CD14-positive monocyte (primary cell): ENCODE data around the gene SCIN. TPM values are rescaled to one million over a fixed set of nuclear protein-coding genes. Genes with fewer than 3 reads are reported as not detected.
"Not testable (repeated sequence)": the region's sequence is repeated elsewhere in the genome, so short reads cannot be mapped to it uniquely, and the experiment has no call there.

Experiments
- DNase-seq, 3 donors: peaks; one replicate each; pipeline ENCODE4 v3.0.0-alpha.2; 2011 to 2022
- H2AFZ ChIP-seq: 2 replicates; pipeline ENCODE4 v1.6.0; 2012; ENCODE audit warnings: mild to moderate bottlenecking, low read depth, low read length, inconsistent platforms; ENCODE audit not compliant: insufficient read depth, poor library complexity, severe bottlenecking
- H3K27ac ChIP-seq, 2 donors: 1 replicate in 1 of 2; 2 replicates in 1 of 2; pipeline ENCODE4 v1.5.1; 2012 to 2013; ENCODE audit warnings: low read length in 2 of 2, control low read depth in 1 of 2, inconsistent platforms in 1 of 2, low read depth in 1 of 2, mild to moderate bottlenecking in 1 of 2
- H3K27me3 ChIP-seq, 2 donors: one replicate each; pipeline versions ENCODE4 v1.6.0 to v1.6.1; 2011 to 2013; ENCODE audit warnings: low read length in 2 of 2; ENCODE audit not compliant: control insufficient read depth in 2 of 2, insufficient read depth in 2 of 2
- H3K36me3 ChIP-seq, 2 donors: replicated peaks in 1 of 2; 1 replicate in 1 of 2; 2 replicates in 1 of 2; pipeline versions ENCODE4 v1.5.1 to v1.6.1; 2012 to 2013; ENCODE audit warnings: low read length in 2 of 2, control low read depth in 1 of 2, inconsistent platforms in 1 of 2, mild to moderate bottlenecking in 1 of 2; ENCODE audit not compliant: insufficient read depth in 2 of 2, control insufficient read depth in 1 of 2
- H3K4me1 ChIP-seq, 2 donors: 1 replicate in 1 of 2; 2 replicates in 1 of 2; pipeline versions ENCODE4 v1.5.1 to v1.6.1; 2012 to 2013; ENCODE audit warnings: low read length in 2 of 2, control low read depth in 1 of 2, inconsistent platforms in 1 of 2, mild to moderate bottlenecking in 1 of 2, moderate library complexity in 1 of 2; ENCODE audit not compliant: insufficient read depth in 2 of 2, control insufficient read depth in 1 of 2
- H3K4me2 ChIP-seq: replicated peaks from 2 replicates; pipeline ENCODE3; 2012; ENCODE audit warnings: low read length, moderate library complexity, mild to moderate bottlenecking; ENCODE audit not compliant: poor library complexity, severe bottlenecking; ENCODE audit errors: extremely low read depth
- H3K4me3 ChIP-seq, 3 experiments: fragments of 200-600 bp in 1 of 3; sonication (generic) in 1 of 3; replicated peaks in 1 of 3; 1 replicate in 2 of 3; 2 replicates in 1 of 3; pipeline ENCODE4 v1.5.1; 2011 to 2013; ENCODE audit warnings: low read length in 3 of 3, mild to moderate bottlenecking in 3 of 3, control low read depth in 2 of 3, low read depth in 2 of 3, inconsistent platforms in 1 of 3, moderate library complexity in 1 of 3
- H3K79me2 ChIP-seq: 2 replicates; pipeline ENCODE4 v1.6.0; 2012; ENCODE audit warnings: mild to moderate bottlenecking, control low read depth, inconsistent platforms, low read length, moderate library complexity; ENCODE audit not compliant: insufficient read depth
- H3K9ac ChIP-seq: 2 replicates; pipeline ENCODE4 v1.6.0; 2017; ENCODE audit warnings: low read length, mild to moderate bottlenecking; ENCODE audit not compliant: insufficient read depth, poor library complexity, severe bottlenecking
- H3K9me3 ChIP-seq, 2 donors: replicated peaks in 1 of 2; 1 replicate in 1 of 2; 2 replicates in 1 of 2; pipeline versions ENCODE4 v1.5.1 to v1.6.1; 2012 to 2013; ENCODE audit warnings: low read length in 2 of 2, control low read depth in 1 of 2; ENCODE audit not compliant: control insufficient read depth in 1 of 2, insufficient read depth in 1 of 2
- H4K20me1 ChIP-seq: 2 replicates; pipeline ENCODE4 v1.6.0; 2012; ENCODE audit warnings: mild to moderate bottlenecking, low read length, control low read depth, moderate library complexity; ENCODE audit not compliant: insufficient read depth
- H3K27ac Mint-ChIP-seq, 7 donors: one replicate each; pipeline ENCODE4 v1.8.0; 2020; ENCODE audit warnings: mild to moderate bottlenecking in 7 of 7, mixed read lengths in 7 of 7, moderate library complexity in 6 of 7, inconsistent platforms in 2 of 7
- H3K27me3 Mint-ChIP-seq, 3 donors: one replicate each; pipeline ENCODE4 v1.8.0; 2021 to 2022; ENCODE audit warnings: low read depth in 3 of 3, mild to moderate bottlenecking in 3 of 3, mixed read lengths in 3 of 3, moderate library complexity in 3 of 3, inconsistent platforms in 1 of 3
- H3K36me3 Mint-ChIP-seq, 2 donors: one replicate each; pipeline ENCODE4 v1.8.0; 2020; ENCODE audit warnings: mixed read lengths in 2 of 2, inconsistent platforms in 1 of 2, mild to moderate bottlenecking in 1 of 2
- H3K4me1 Mint-ChIP-seq: one replicate; pipeline ENCODE4 v1.8.0; 2020; ENCODE audit warnings: mild to moderate bottlenecking, mixed read lengths
- H3K4me3 Mint-ChIP-seq, 2 donors: one replicate each; pipeline ENCODE4 v1.8.0; 2020; ENCODE audit warnings: mild to moderate bottlenecking in 2 of 2, mixed read lengths in 2 of 2, moderate library complexity in 1 of 2
- H3K9me3 Mint-ChIP-seq, 7 donors: one replicate each; pipeline ENCODE4 v1.8.0; 2020 to 2022; ENCODE audit warnings: mixed read lengths in 7 of 7, mild to moderate bottlenecking in 6 of 7, moderate library complexity in 6 of 7, inconsistent platforms in 2 of 7
- CTCF ChIP-seq: fragments of 200-600 bp; IDR thresholded peaks from one replicate; pipeline ENCODE4 v1.8.0; 2022; ENCODE audit warnings: antibody characterized with exemption, mild to moderate bottlenecking
- WGBS: methylation state at CpG from one replicate; pipeline ENCODE4 v1.1.5; 2013; ENCODE audit warnings: missing lambda C conversion rate; ENCODE audit not compliant: insufficient coverage; 5-methylcytosine and 5-hydroxymethylcytosine counted together
- intact Hi-C, 2 donors: fragments of 100-400 bp; cut with micrococcal nuclease; formaldehyde crosslinking; loops; one replicate each; pipeline versions ENCODE4 v1.15.0 to v1.15.1; 2023
- polyA plus RNA-seq, 3 donors: library from polyadenylated mRNA; depleted of rRNA in 1 of 3; unstranded in 2 of 3; stranded (reverse) in 1 of 3; fragments of 300-500 nt in 2 of 3; fragments of >200 nt in 1 of 3; fragmentation: Illumina TruSeq in 2 of 3; gene quantifications; 1 replicate in 2 of 3; 2 replicates in 1 of 3; pipeline ENCODE4 v1.2.3, GENCODE V29; 2012 to 2021

The SCIN gene
- polyA plus RNA-seq, 3 donors, result 0.08 TPM; not detected in 2

- Histone ChIP-seq H3K36me3 (no peaks in the 10 kb centered on the region), H3K4me1 (peaks cover 4 to 18% of the 10 kb centered on the region in 2 donors), H2AFZ (peak overlapping the region; percentile 73), H3K27me3 (no peaks in the 10 kb centered on the region), H4K20me1 (no peaks in the 10 kb centered on the region), H3K4me2 (peak overlapping the region; percentile 29), H3K9me3 (no peaks in the 10 kb centered on the region), H3K9ac (no peak overlapping the region), H3K4me3 (no peak overlapping the region), H3K79me2 (no peaks in the 10 kb centered on the region), H3K27ac (peak overlapping the region in 1 of 2 donors; percentile 72)
- H3K27me3 Mint-ChIP-seq, result no peaks in the 10 kb centered on the region
- peak; percentile 72 to 84 (median 80) for DNase-seq
- no peak overlapping the region for H3K27ac Mint-ChIP-seq
- H3K36me3 Mint-ChIP-seq, result no peaks in the 10 kb centered on the region
- intact Hi-C loops, result loop anchor here in 1 of 2 donors (10.0 kb wide), 1 partner anchor 71 kb away; no protein-coding TSS in a partner anchor
- WGBS, result 33% methylated on average over 3 of the region's 5 CpGs
- TF ChIP-seq CTCF, result no peak
- H3K4me3 Mint-ChIP-seq, result no peak overlapping the region
- peaks cover 6% of the 10 kb centered on the region for H3K4me1 Mint-ChIP-seq
- H3K9me3 Mint-ChIP-seq, result no peaks in the 10 kb centered on the region
Observed at GRCh38 chr7:12643644-12644043, 73.1 kb downstream of the SCIN start.

GRCh38 chr7:12645212-12645611 lies 74.7 kb downstream of the SCIN start:
- 93% methylated on average over 4 of the region's 6 CpGs for WGBS
- H3K4me1 Mint-ChIP-seq, H3K36me3 Mint-ChIP-seq, H2AFZ ChIP-seq, H3K9me3 ChIP-seq, DNase-seq, H3K4me3 ChIP-seq, H3K36me3 ChIP-seq, H3K4me2 ChIP-seq, H3K79me2 ChIP-seq, H3K27me3 Mint-ChIP-seq, H3K4me3 Mint-ChIP-seq, H3K9me3 Mint-ChIP-seq, H3K27ac ChIP-seq, H4K20me1 ChIP-seq, H3K27me3 ChIP-seq, H3K9ac ChIP-seq: not testable (repeated sequence)
- peak overlapping the region in 1 of 7 donors; percentile 35 for H3K27ac Mint-ChIP-seq
- peaks cover 4 to 11% of the 10 kb centered on the region in 2 donors for H3K4me1 ChIP-seq
- intact Hi-C loops, result loop anchor here in 1 of 2 donors (10.0 kb wide), 1 partner anchor 70 kb away; no protein-coding TSS in a partner anchor
